ENCODE data around the gene VCX3B.

- no peak for TF ChIP-seq CTCF (IDR thresholded peaks at IDR 0.05; ENCODE audit: low read length)
- TF ChIP-seq EZH2phosphoT487 (IDR thresholded peaks at IDR 0.05; ENCODE audit: low read length): no peak
- TF ChIP-seq EZH2 (optimal IDR thresholded peaks at IDR 0.05; ENCODE audit: low read depth, low read length): no peak
These were observed 46.3 kb upstream of the VCX3B start for GRCh38 chrX:8418301-8418700.
